Kidney (tissue), 14 donors: Measurements from ENCODE around the gene MISP. TPM values are rescaled to one million over a fixed set of nuclear protein-coding genes. Genes with fewer than 3 reads are reported as not detected.
"Not testable (repeated sequence)": the region's sequence is repeated elsewhere in the genome, so short reads cannot be mapped to it uniquely, and the experiment has no call there.

Experiments
- DNase-seq, 5 donors: peaks; one replicate each; pipeline ENCODE4 v3.0.0-alpha.2; 2013 to 2020
- FAIRE-seq: peaks from 2 replicates; lab custom pipeline; 2012; peaks lifted over from hg19 to GRCh38; lab: Jason Lieb, UNC
- H3K27ac ChIP-seq, 2 donors: one replicate each; pipeline ENCODE4 v1.7.0; 2013; ENCODE audit warnings: low read depth in 2 of 2, low read length in 2 of 2, inconsistent platforms in 1 of 2
- H3K27me3 ChIP-seq: one replicate; pipeline ENCODE4 v1.7.1; 2013; ENCODE audit warnings: low read length, inconsistent platforms; ENCODE audit not compliant: control insufficient read depth, insufficient read depth
- H3K36me3 ChIP-seq, 3 donors: one replicate each; pipeline versions ENCODE4 v1.7.0 to v1.7.1; 2013; ENCODE audit warnings: low read length in 3 of 3, control low read depth in 1 of 3, inconsistent platforms in 1 of 3; ENCODE audit not compliant: insufficient read depth in 3 of 3, control insufficient read depth in 2 of 3
- H3K4me1 ChIP-seq, 3 donors: one replicate each; pipeline versions ENCODE4 v1.7.0 to v1.7.1; 2013; ENCODE audit warnings: low read length in 3 of 3, inconsistent platforms in 1 of 3, low read depth in 1 of 3; ENCODE audit not compliant: control insufficient read depth in 2 of 3, insufficient read depth in 2 of 3
- H3K4me3 ChIP-seq, 3 donors: one replicate each; pipeline versions ENCODE4 v1.7.0 to v1.8.1; 2013; ENCODE audit warnings: low read length in 3 of 3, control low read depth in 1 of 3, inconsistent platforms in 1 of 3
- H3K9ac ChIP-seq, 3 donors: one replicate each; pipeline versions ENCODE4 v1.7.0 to v1.7.1; 2013; ENCODE audit warnings: low read length in 3 of 3, control low read depth in 1 of 3, inconsistent platforms in 1 of 3
- H3K9me3 ChIP-seq, 3 donors: one replicate each; pipeline versions ENCODE4 v1.7.0 to v1.7.1; 2013; ENCODE audit warnings: low read length in 3 of 3, control low read depth in 1 of 3, inconsistent platforms in 1 of 3; ENCODE audit not compliant: control insufficient read depth in 2 of 3, insufficient read depth in 1 of 3
- CTCF ChIP-seq: IDR thresholded peaks from 3 replicates; pipeline ENCODE4 v1.5.1; 2012; ENCODE audit warnings: mild to moderate bottlenecking, moderate library complexity, borderline replicate concordance; ENCODE audit not compliant: insufficient read depth; ENCODE audit errors: extremely low read depth
- intact Hi-C: fragments of 100-400 bp; cut with DNase I; formaldehyde crosslinking; loops from one replicate; pipeline ENCODE4 v1.11.1; 2022
- polyA plus RNA-seq: library from polyadenylated mRNA; stranded (reverse); fragments of 350-450 nt; fragmentation: Illumina TruSeq; extraction: RNeasy Lipid Tissue Mini Kit (QIAGEN cat#74804); gene quantifications from one replicate; pipeline ENCODE4 v1.2.3, GENCODE V29; 2014; ENCODE audit warnings: low read depth, low replicate concordance; ENCODE audit not compliant: insufficient read depth
- total RNA-seq: library from RNA; stranded (reverse); fragmentation: NEBNext Ultra II Directional; extraction: Animal tissue kit (Norgen Biotek cat#: 25700); gene quantifications from one replicate; pipeline ENCODE4 v1.2.1, GENCODE V29; 2021
- donor health status: control.
- donor health status: control.
- donor health status: control.
- donor health status: control.
- donor health status: control.
- donor health status: DM: yes; HTN: yes; CAD: no.
- donor health status: Normal renal cell carcinoma (clear cell type).

Gene MISP
- total and polyA plus RNA-seq, 2 donors from 2014 or later, result 17.8 to 19.6 TPM

- no peak overlapping the region for H3K9ac ChIP-seq
- H3K36me3 ChIP-seq, result no peaks in the 10 kb centered on the region
- no peak overlapping the region for H3K4me3 ChIP-seq
- H3K4me1 ChIP-seq, result peaks cover 0 to 6% (median 0%) of the 10 kb centered on the region in 3 donors
- TF ChIP-seq CTCF, result no peak
- H3K9me3 ChIP-seq, result no peaks in the 10 kb centered on the region
- intact Hi-C loops, result loop anchor here (5.0 kb wide), 1 partner anchor 58 kb away; no protein-coding TSS in a partner anchor
- H3K27ac ChIP-seq, result no peak overlapping the region
- DNase-seq (no peak), FAIRE-seq (no peak)
- no peaks in the 10 kb centered on the region for H3K27me3 ChIP-seq
Measured at GRCh38 chr19:725461-726089, 25.3 kb upstream of the MISP start.

- DNase-seq (peak in 1 of 5 donors; percentile 79), FAIRE-seq (no peak)
- H3K36me3 ChIP-seq, result no peaks in the 10 kb centered on the region
- TF ChIP-seq CTCF, result no peak
- H3K9ac ChIP-seq, result no peak overlapping the region
- H3K4me1 ChIP-seq, result peaks cover 0 to 6% (median 0%) of the 10 kb centered on the region in 3 donors
- H3K4me3 ChIP-seq, result no peak overlapping the region
- H3K9me3 ChIP-seq, result no peaks in the 10 kb centered on the region
- peak overlapping the region; percentile 78 to 81 for H3K27ac ChIP-seq
- no peaks in the 10 kb centered on the region for H3K27me3 ChIP-seq
- intact Hi-C loops, result loop anchor here (5.0 kb wide), 1 partner anchor 60 kb away; no protein-coding TSS in a partner anchor
Measured at GRCh38 chr19:726993-727956, 23.6 kb upstream of the MISP start.

DNA sequence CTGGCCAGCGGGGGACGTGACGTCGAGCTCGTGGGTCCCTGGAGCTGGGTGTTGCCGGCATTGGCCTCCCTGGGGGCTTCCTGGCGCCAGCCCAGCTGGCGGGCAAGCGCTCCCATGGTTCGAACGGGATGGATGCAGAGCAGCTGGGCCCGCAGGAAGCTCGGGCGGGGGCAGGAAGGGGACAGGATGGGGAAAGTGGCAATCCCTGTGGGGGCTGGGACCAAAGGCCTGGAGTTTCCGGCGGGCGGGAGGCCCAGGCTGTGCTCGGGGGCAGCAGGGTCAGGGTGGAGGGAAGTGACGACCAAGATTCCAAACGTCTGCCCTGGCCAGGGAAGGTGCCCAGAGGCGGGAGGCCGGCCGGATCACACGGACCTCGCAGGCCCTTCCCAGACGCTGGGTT is 22.9 kb upstream of the MISP start:
- Histone ChIP-seq H3K36me3 (no peaks in the 10 kb centered on the region), H3K27me3 (no peaks in the 10 kb centered on the region), H3K9me3 (no peaks in the 10 kb centered on the region), H3K9ac (no peak overlapping the region), H3K4me1 (peaks cover 0 to 3% (median 0%) of the 10 kb centered on the region in 3 donors), H3K4me3 (no peak overlapping the region), H3K27ac (peak overlapping the region; percentile 78 to 81)
- intact Hi-C loops, result loop anchor here (5.0 kb wide), 1 partner anchor 61 kb away; no protein-coding TSS in a partner anchor
- peak in 2 of 5 donors; percentile 84 to 96 for DNase-seq
- no peak for FAIRE-seq
- TF ChIP-seq CTCF, result no peak

GRCh38 chr19:729564-729963 is 21.3 kb upstream of the MISP start:
- H3K27me3 ChIP-seq, H3K36me3 ChIP-seq, H3K27ac ChIP-seq, DNase-seq, H3K4me1 ChIP-seq, H3K4me3 ChIP-seq, FAIRE-seq, H3K9ac ChIP-seq, H3K9me3 ChIP-seq: not testable (repeated sequence)
- intact Hi-C loops, result loop anchor here (5.0 kb wide), 1 partner anchor 62 kb away; no protein-coding TSS in a partner anchor
